HepG2 (cell line): ENCODE results near the gene PAMR1. TPM values are rescaled to one million over a fixed set of nuclear protein-coding genes. Genes with fewer than 3 reads are reported as not detected.

ENCODE experiments used
- ATAC-seq: fragments of 200-7000 bp; cut with Tn5 transposase; 3 replicates; pipeline ENCODE4 v1.9.1; 2020; ENCODE audit warnings: mild to moderate bottlenecking, moderate library complexity
- BruUV-seq: library from RNA; stranded (reverse); fragments of 400-500 nt; replicated peaks from 2 replicates; lab custom pipeline; 2021; lab: Mats Ljungman, UMichigan
- CTCF ChIA-PET: fragments of 300-600 bp; formaldehyde crosslinking; extraction: SDS; loops from one replicate; lab custom pipeline; 2021; ENCODE audit warnings: low total read pairs, inconsistent platforms, low intra/inter-chr PET ratio; lab: Yijun Ruan, JAX
- POLR2A ChIA-PET: fragments of 350-600 bp; sonication (Branson Sonifier 250); formaldehyde crosslinking; loops from one replicate; lab custom pipeline; 2020; ENCODE audit warnings: antibody characterized with exemption, inconsistent platforms; lab: Yijun Ruan, JAX
- DNase-seq: peaks from one replicate; pipeline ENCODE4 v3.0.0-alpha.2; 2015; ENCODE audit warnings: low spot score
- FAIRE-seq: peaks from 3 replicates; lab custom pipeline; 2011; peaks lifted over from hg19 to GRCh38; lab: Jason Lieb, UNC
- H2AFZ ChIP-seq: one replicate; pipeline ENCODE4 v1.6.1; 2011; ENCODE audit warnings: low read length, inconsistent platforms
- H3K27ac ChIP-seq: fragments of 300-600 bp; 3 replicates; pipeline ENCODE4 v1.8.0; 2011; ENCODE audit warnings: mixed run types, mild to moderate bottlenecking, mixed read lengths, low read length, inconsistent platforms; ENCODE audit not compliant: insufficient read depth; ENCODE audit errors: extremely low read length
- H3K27me3 ChIP-seq, 2 experiments: fragments of 200-600 bp in 1 of 2; 2 replicates in 1 of 2; 3 replicates in 1 of 2; pipeline versions ENCODE4 v1.6.0 to v1.8.0; 2011; ENCODE audit warnings: low read length in 2 of 2, mild to moderate bottlenecking in 2 of 2, moderate library complexity in 2 of 2, inconsistent platforms in 1 of 2; ENCODE audit not compliant: insufficient read depth in 2 of 2, control insufficient read depth in 1 of 2
- H3K36me3 ChIP-seq, 2 experiments: fragments of 200-600 bp in 1 of 2; replicated peaks in 1 of 2; 2 replicates in 1 of 2; 3 replicates in 1 of 2; pipeline versions ENCODE4 v1.5.1 to v1.8.0; 2011; ENCODE audit warnings: low read length in 2 of 2, inconsistent platforms in 1 of 2; ENCODE audit not compliant: insufficient read depth in 2 of 2, control insufficient read depth in 1 of 2
- H3K4me1 ChIP-seq: 2 replicates; pipeline ENCODE4 v1.5.1; 2012; ENCODE audit warnings: low read length, inconsistent platforms; ENCODE audit not compliant: insufficient read depth
- H3K4me2 ChIP-seq: 2 replicates; pipeline ENCODE4 v1.6.0; 2011; ENCODE audit warnings: low read depth, low read length, inconsistent platforms
- H3K4me3 ChIP-seq, 3 experiments: fragments of 200-600 bp in 1 of 3; sonication (generic), shearing (Covaris generic) in 1 of 3; replicated peaks in 1 of 3; 2 replicates each; pipeline ENCODE4 v1.5.1; 2011 to 2016; ENCODE audit warnings: low read length in 3 of 3, inconsistent platforms in 2 of 3, low read depth in 2 of 3, mild to moderate bottlenecking in 2 of 3, control low read depth in 1 of 3, mixed read lengths in 1 of 3; ENCODE audit not compliant: insufficient read depth in 1 of 3
- H3K79me2 ChIP-seq: one replicate; pipeline ENCODE4 v1.6.1; 2011; ENCODE audit warnings: low read length, inconsistent platforms; ENCODE audit not compliant: insufficient read depth
- H3K9ac ChIP-seq: 2 replicates; pipeline ENCODE4 v1.6.0; 2011; ENCODE audit warnings: mild to moderate bottlenecking, low read depth, low read length, inconsistent platforms; ENCODE audit not compliant: insufficient read depth
- H3K9me3 ChIP-seq: 2 replicates; pipeline ENCODE4 v1.5.1; 2012; ENCODE audit warnings: mild to moderate bottlenecking, low read length
- H4K20me1 ChIP-seq: 2 replicates; pipeline ENCODE4 v1.6.0; 2011; ENCODE audit warnings: inconsistent platforms, mild to moderate bottlenecking, low read length, moderate library complexity; ENCODE audit not compliant: insufficient read depth
- CENPT ChIP-seq: sonication (generic); formaldehyde crosslinking; IDR thresholded peaks from 2 replicates; pipeline ENCODE4 v1.8.0; 2022; ENCODE audit warnings: low read depth, mild to moderate bottlenecking, moderate library complexity, missing genetic modification reagents
- ELF1 ChIP-seq: sonication (generic); formaldehyde crosslinking; IDR thresholded peaks from 2 replicates; pipeline ENCODE4 v1.4.0; 2020; ENCODE audit warnings: missing genetic modification reagents
- ISX ChIP-seq: sonication (generic); formaldehyde crosslinking; conservative IDR thresholded peaks from 2 replicates; pipeline ENCODE4 v1.5.0; 2020; ENCODE audit warnings: missing genetic modification reagents
- MAFG ChIP-seq: sonication (generic); formaldehyde crosslinking; IDR thresholded peaks from 2 replicates; pipeline ENCODE4 v1.5.1; 2020; ENCODE audit warnings: mild to moderate bottlenecking, missing genetic modification reagents
- NONO ChIP-seq, 2 experiments: fragments of 450-650 bp in 1 of 2; sonication (generic) in 1 of 2; formaldehyde crosslinking in 1 of 2; IDR thresholded peaks in 1 of 2; conservative IDR thresholded peaks in 1 of 2; 2 replicates each; pipeline versions ENCODE4 v1.6.1 to v1.8.0; 2017 to 2022; ENCODE audit warnings: mild to moderate bottlenecking in 1 of 2, missing genetic modification reagents in 1 of 2, moderate library complexity in 1 of 2
- POGZ ChIP-seq: sonication (generic); formaldehyde crosslinking; IDR thresholded peaks from 2 replicates; pipeline ENCODE4 v1.4.0; 2020; ENCODE audit warnings: mild to moderate bottlenecking, missing genetic modification reagents
- ZNF160 ChIP-seq: sonication (generic); formaldehyde crosslinking; IDR thresholded peaks from 2 replicates; pipeline ENCODE4 v1.8.0; 2022; ENCODE audit warnings: mild to moderate bottlenecking, inconsistent platforms, missing genetic modification reagents
- ZNF260 ChIP-seq: sonication (generic); formaldehyde crosslinking; IDR thresholded peaks from 2 replicates; pipeline ENCODE4 v1.4.0; 2020; ENCODE audit warnings: missing genetic modification reagents, low read depth, mild to moderate bottlenecking, borderline replicate concordance
- ZNF484 ChIP-seq: sonication (generic); formaldehyde crosslinking; IDR thresholded peaks from 2 replicates; pipeline ENCODE4 v1.5.1; 2020; ENCODE audit warnings: mild to moderate bottlenecking, low read depth, missing genetic modification reagents, borderline replicate concordance
- WGBS: methylation state at CpG from one replicate; pipeline ENCODE4 v1.1.6; 2017; ENCODE audit warnings: low lambda C conversion rate; 5-methylcytosine and 5-hydroxymethylcytosine counted together
- in situ Hi-C: cut with HindIII; loops from 2 replicates; pipeline ENCODE4 v1.10.0; 2017; ENCODE audit warnings: low pct_unique_long_range_greater_than_20kb; ENCODE audit not compliant: extremely low pct_ligation_motif_present
- intact Hi-C: fragments of 100-400 bp; cut with micrococcal nuclease; formaldehyde crosslinking; loops from one replicate; pipeline ENCODE4 v1.10.0; 2022; ENCODE audit not compliant: unreplicated experiment
- polyA plus RNA-seq, 8 experiments: library from polyadenylated mRNA; depleted of rRNA in 3 of 8; stranded (reverse) in 7 of 8; unstranded in 1 of 8; fragments of >200 nt; fragmentation: Illumina TruSeq in 4 of 8; extraction: Trizol in 4 of 8; gene quantifications; 2 replicates each; pipeline versions ENCODE4 v1.2.1 to v1.2.3, GENCODE V29; 2011 to 2016; ENCODE audit warnings: low read depth in 4 of 8, missing spikeins in 1 of 8, mixed read lengths in 1 of 8; ENCODE audit not compliant: insufficient read depth in 1 of 8
- total RNA-seq, 5 experiments: library from RNA; depleted of rRNA; stranded (reverse); fragments of >200 nt; fragmentation: Illumina TruSeq; extraction: Trizol; gene quantifications; 2 replicates each; pipeline ENCODE4 v1.2.3, GENCODE V29; 2016; ENCODE audit warnings: low read depth in 1 of 5
- TF ChIP-seq, protein P1 (sequence below): sonication (generic); formaldehyde crosslinking; IDR thresholded peaks from 2 replicates; pipeline ENCODE4 v1.4.0; 2020; ENCODE audit warnings: mild to moderate bottlenecking, missing genetic modification reagents
- TF ChIP-seq, protein P2 (sequence below): IDR thresholded peaks from 2 replicates; pipeline ENCODE4 v1.6.1; 2016; ENCODE audit warnings: control low read depth
- TF ChIP-seq, protein P3 (sequence below): sonication (generic); formaldehyde crosslinking; IDR thresholded peaks from 2 replicates; pipeline ENCODE4 v1.4.0; 2020; ENCODE audit warnings: missing genetic modification reagents

The PAMR1 gene
- total and polyA plus RNA-seq, 2 of the 13 experiments (the other 11 are each of a cell fraction or from before 2014, with no cell fraction given), result not detected

DNA sequence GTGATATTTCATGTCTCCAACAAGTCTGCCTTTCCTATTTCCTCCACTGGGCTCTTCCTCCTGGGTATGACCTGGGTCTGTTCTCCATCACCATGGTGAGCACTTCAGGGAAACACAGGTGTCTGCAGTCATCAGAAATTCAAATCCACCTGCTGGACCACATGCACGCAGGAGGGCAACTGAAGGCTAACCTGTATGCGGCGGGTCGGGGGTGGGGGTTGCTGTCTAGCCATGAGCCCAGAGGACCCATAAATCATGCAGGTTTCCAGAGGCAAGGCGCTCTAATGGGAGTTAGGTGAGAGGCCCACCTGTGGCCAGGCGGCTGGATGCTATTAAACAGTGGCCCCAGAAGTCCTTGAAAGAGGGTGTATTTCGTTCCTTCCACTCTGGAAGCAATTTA lies 11.1 kb upstream of the PAMR1 start:
- CTCF ChIA-PET, result no interaction called here
- ATAC-seq, result no peak

More for the DNA sequence above, 11.1 kb upstream of the PAMR1 start:
- peaks cover 0 to 6% of the 10 kb centered on the region in 2 experiments; a peak in 1 of 5 replicates for H3K27me3 ChIP-seq
- no peaks in the 10 kb centered on the region for H3K36me3 ChIP-seq
- H4K20me1 ChIP-seq, result no peaks in the 10 kb centered on the region
- H3K4me1 ChIP-seq, result no peaks in the 10 kb centered on the region
- no peak overlapping the region for H3K27ac ChIP-seq
- BruUV-seq, result no TSS peak
- no peaks in the 10 kb centered on the region for H3K79me2 ChIP-seq
- H3K4me3 ChIP-seq, result no peak overlapping the region
- H2AFZ ChIP-seq, result no peak overlapping the region
- no peak overlapping the region for H3K9ac ChIP-seq
- TF ChIP-seq, protein P1, sequence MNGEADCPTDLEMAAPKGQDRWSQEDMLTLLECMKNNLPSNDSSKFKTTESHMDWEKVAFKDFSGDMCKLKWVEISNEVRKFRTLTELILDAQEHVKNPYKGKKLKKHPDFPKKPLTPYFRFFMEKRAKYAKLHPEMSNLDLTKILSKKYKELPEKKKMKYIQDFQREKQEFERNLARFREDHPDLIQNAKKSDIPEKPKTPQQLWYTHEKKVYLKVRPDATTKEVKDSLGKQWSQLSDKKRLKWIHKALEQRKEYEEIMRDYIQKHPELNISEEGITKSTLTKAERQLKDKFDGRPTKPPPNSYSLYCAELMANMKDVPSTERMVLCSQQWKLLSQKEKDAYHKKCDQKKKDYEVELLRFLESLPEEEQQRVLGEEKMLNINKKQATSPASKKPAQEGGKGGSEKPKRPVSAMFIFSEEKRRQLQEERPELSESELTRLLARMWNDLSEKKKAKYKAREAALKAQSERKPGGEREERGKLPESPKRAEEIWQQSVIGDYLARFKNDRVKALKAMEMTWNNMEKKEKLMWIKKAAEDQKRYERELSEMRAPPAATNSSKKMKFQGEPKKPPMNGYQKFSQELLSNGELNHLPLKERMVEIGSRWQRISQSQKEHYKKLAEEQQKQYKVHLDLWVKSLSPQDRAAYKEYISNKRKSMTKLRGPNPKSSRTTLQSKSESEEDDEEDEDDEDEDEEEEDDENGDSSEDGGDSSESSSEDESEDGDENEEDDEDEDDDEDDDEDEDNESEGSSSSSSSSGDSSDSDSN (CRISPR knock-in tag), result no peak
- TF ChIP-seq POGZ (CRISPR knock-in tag), result no peak
- TF ChIP-seq, protein P2, sequence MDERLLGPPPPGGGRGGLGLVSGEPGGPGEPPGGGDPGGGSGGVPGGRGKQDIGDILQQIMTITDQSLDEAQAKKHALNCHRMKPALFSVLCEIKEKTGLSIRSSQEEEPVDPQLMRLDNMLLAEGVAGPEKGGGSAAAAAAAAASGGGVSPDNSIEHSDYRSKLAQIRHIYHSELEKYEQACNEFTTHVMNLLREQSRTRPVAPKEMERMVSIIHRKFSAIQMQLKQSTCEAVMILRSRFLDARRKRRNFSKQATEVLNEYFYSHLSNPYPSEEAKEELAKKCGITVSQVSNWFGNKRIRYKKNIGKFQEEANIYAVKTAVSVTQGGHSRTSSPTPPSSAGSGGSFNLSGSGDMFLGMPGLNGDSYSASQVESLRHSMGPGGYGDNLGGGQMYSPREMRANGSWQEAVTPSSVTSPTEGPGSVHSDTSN (CRISPR knock-in tag), result no peak
- TF ChIP-seq, protein P3, sequence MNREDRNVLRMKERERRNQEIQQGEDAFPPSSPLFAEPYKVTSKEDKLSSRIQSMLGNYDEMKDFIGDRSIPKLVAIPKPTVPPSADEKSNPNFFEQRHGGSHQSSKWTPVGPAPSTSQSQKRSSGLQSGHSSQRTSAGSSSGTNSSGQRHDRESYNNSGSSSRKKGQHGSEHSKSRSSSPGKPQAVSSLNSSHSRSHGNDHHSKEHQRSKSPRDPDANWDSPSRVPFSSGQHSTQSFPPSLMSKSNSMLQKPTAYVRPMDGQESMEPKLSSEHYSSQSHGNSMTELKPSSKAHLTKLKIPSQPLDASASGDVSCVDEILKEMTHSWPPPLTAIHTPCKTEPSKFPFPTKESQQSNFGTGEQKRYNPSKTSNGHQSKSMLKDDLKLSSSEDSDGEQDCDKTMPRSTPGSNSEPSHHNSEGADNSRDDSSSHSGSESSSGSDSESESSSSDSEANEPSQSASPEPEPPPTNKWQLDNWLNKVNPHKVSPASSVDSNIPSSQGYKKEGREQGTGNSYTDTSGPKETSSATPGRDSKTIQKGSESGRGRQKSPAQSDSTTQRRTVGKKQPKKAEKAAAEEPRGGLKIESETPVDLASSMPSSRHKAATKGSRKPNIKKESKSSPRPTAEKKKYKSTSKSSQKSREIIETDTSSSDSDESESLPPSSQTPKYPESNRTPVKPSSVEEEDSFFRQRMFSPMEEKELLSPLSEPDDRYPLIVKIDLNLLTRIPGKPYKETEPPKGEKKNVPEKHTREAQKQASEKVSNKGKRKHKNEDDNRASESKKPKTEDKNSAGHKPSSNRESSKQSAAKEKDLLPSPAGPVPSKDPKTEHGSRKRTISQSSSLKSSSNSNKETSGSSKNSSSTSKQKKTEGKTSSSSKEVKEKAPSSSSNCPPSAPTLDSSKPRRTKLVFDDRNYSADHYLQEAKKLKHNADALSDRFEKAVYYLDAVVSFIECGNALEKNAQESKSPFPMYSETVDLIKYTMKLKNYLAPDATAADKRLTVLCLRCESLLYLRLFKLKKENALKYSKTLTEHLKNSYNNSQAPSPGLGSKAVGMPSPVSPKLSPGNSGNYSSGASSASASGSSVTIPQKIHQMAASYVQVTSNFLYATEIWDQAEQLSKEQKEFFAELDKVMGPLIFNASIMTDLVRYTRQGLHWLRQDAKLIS, result no peak
- no peak for TF ChIP-seq ZNF160 (CRISPR knock-in tag)
- no peak for TF ChIP-seq ISX (CRISPR knock-in tag)
- TF ChIP-seq ZNF484 (CRISPR knock-in tag), result no peak
- TF ChIP-seq ZNF260 (CRISPR knock-in tag), result no peak
- no peak for TF ChIP-seq NONO (IDR thresholded peaks at IDR 0.05)
- no peak for TF ChIP-seq NONO (CRISPR knock-in tag; conservative IDR thresholded peaks at IDR 0.05)
- TF ChIP-seq ELF1 (CRISPR knock-in tag), result no peak
- TF ChIP-seq MAFG, result no peak
- no peak for TF ChIP-seq CENPT (CRISPR knock-in tag)
- no peak for DNase-seq
- FAIRE-seq, result no peak
- 19% methylated on average over 2 of the region's 7 CpGs for WGBS
- H3K9me3 ChIP-seq, result no peaks in the 10 kb centered on the region
- in situ Hi-C loops, result no loop called here
- H3K4me2 ChIP-seq, result no peak overlapping the region
- intact Hi-C loops, result no loop called here
- POLR2A ChIA-PET, result no interaction called here
